H9 (cell line): Measurements from ENCODE around the gene USP47. TPM values are rescaled to one million over a fixed set of nuclear protein-coding genes. Genes with fewer than 3 reads are reported as not detected.
A peak's percentile ranks its signal among the peaks of the same experiment; 100 is the strongest.

Experiments
- DNase-seq: peaks from one replicate; pipeline ENCODE4 v3.0.0-alpha.2; 2017
- H2AFZ ChIP-seq: one replicate; pipeline ENCODE4 v1.6.1; 2013; ENCODE audit warnings: mild to moderate bottlenecking, low read length, control low read depth, moderate library complexity
- H2AK5ac ChIP-seq: 2 replicates; pipeline ENCODE4 v1.6.1; 2013; ENCODE audit warnings: low read length, control low read depth, mixed read lengths; ENCODE audit not compliant: insufficient read length
- H2BK120ac ChIP-seq: one replicate; pipeline ENCODE4 v1.6.1; 2013; ENCODE audit warnings: low read depth, mild to moderate bottlenecking, low read length, control low read depth, inconsistent platforms; ENCODE audit not compliant: poor library complexity, severe bottlenecking
- H2BK12ac ChIP-seq: 2 replicates; pipeline ENCODE4 v1.6.1; 2013; ENCODE audit warnings: low read length, control low read depth, mixed read lengths, low read depth; ENCODE audit not compliant: insufficient read length
- H2BK15ac ChIP-seq: 2 replicates; pipeline ENCODE4 v1.6.1; 2013; ENCODE audit warnings: low read depth, low read length, control low read depth
- H2BK20ac ChIP-seq: one replicate; pipeline ENCODE4 v1.6.1; 2013; ENCODE audit warnings: low read depth, mild to moderate bottlenecking, low read length, control low read depth, inconsistent platforms; ENCODE audit not compliant: poor library complexity, severe bottlenecking
- H2BK5ac ChIP-seq: 2 replicates; pipeline ENCODE4 v1.6.1; 2013; ENCODE audit warnings: low read length, control low read depth, mixed read lengths; ENCODE audit not compliant: insufficient read length
- H3K14ac ChIP-seq: 2 replicates; pipeline ENCODE4 v1.6.1; 2013; ENCODE audit warnings: low read length, control low read depth; ENCODE audit not compliant: insufficient read depth
- H3K18ac ChIP-seq: 2 replicates; pipeline ENCODE4 v1.6.1; 2013; ENCODE audit warnings: low read depth, mild to moderate bottlenecking, mixed read lengths, low read length, control low read depth; ENCODE audit not compliant: insufficient read length
- H3K23ac ChIP-seq: 2 replicates; pipeline ENCODE4 v1.6.1; 2013; ENCODE audit warnings: low read length, control low read depth, mixed read lengths, low read depth; ENCODE audit not compliant: insufficient read length
- H3K23me2 ChIP-seq: 2 replicates; pipeline ENCODE4 v1.6.1; 2013; ENCODE audit warnings: low read depth, mild to moderate bottlenecking, mixed read lengths, low read length, control low read depth; ENCODE audit not compliant: insufficient read length, poor library complexity, severe bottlenecking
- H3K27ac ChIP-seq: 2 replicates; pipeline ENCODE4 v1.5.1; 2013; ENCODE audit warnings: low read length, control low read depth, mixed read lengths, low read depth; ENCODE audit not compliant: insufficient read length
- H3K27me3 ChIP-seq: 2 replicates; pipeline ENCODE4 v1.6.1; 2013; ENCODE audit warnings: low read length, control low read depth, inconsistent platforms; ENCODE audit not compliant: insufficient read depth
- H3K4ac ChIP-seq: 2 replicates; pipeline ENCODE4 v1.6.1; 2013; ENCODE audit warnings: low read depth, mild to moderate bottlenecking, control low read depth, inconsistent platforms, low read length, moderate library complexity
- H3K4me1 ChIP-seq: 2 replicates; pipeline ENCODE4 v1.6.1; 2013; ENCODE audit warnings: low read length, control low read depth, inconsistent platforms; ENCODE audit not compliant: insufficient read depth
- H3K4me2 ChIP-seq: 2 replicates; pipeline ENCODE4 v1.6.1; 2013; ENCODE audit warnings: low read length, control low read depth, mixed read lengths; ENCODE audit not compliant: insufficient read length, insufficient read depth
- H3K56ac ChIP-seq: 2 replicates; pipeline ENCODE4 v1.6.1; 2013; ENCODE audit warnings: low read depth, mild to moderate bottlenecking, mixed read lengths, low read length, control low read depth; ENCODE audit not compliant: insufficient read length
- H3K79me1 ChIP-seq: 2 replicates; pipeline ENCODE4 v1.6.1; 2013; ENCODE audit warnings: low read depth, mild to moderate bottlenecking, moderate library complexity, low read length, control low read depth, inconsistent platforms; ENCODE audit not compliant: insufficient read depth, poor library complexity, severe bottlenecking
- H3K79me2 ChIP-seq: 2 replicates; pipeline ENCODE4 v1.6.1; 2013; ENCODE audit warnings: low read length, control low read depth, inconsistent platforms; ENCODE audit not compliant: insufficient read depth
- H3K9ac ChIP-seq: 2 replicates; pipeline ENCODE4 v1.6.1; 2013; ENCODE audit warnings: low read length, control low read depth, mixed read lengths; ENCODE audit not compliant: insufficient read length; ENCODE audit errors: extremely low read depth
- H3K9me3 ChIP-seq: one replicate; pipeline ENCODE4 v1.6.1; 2013; ENCODE audit warnings: low read depth, low read length, inconsistent platforms; ENCODE audit not compliant: control insufficient read depth
- H3T11ph ChIP-seq: one replicate; pipeline ENCODE4 v1.6.1; 2013; ENCODE audit warnings: mild to moderate bottlenecking, low read length, control low read depth, inconsistent platforms
- H4K20me1 ChIP-seq: one replicate; pipeline ENCODE4 v1.6.1; 2013; ENCODE audit not compliant: control insufficient read depth, insufficient read length, insufficient read depth
- H4K5ac ChIP-seq: 2 replicates; pipeline ENCODE4 v1.6.1; 2013; ENCODE audit warnings: low read depth, mild to moderate bottlenecking, mixed read lengths, low read length, control low read depth; ENCODE audit not compliant: insufficient read length
- H4K8ac ChIP-seq: replicated peaks from 2 replicates; pipeline ENCODE4 v1.6.1; 2013; ENCODE audit warnings: low read length, control low read depth, mixed read lengths, low read depth; ENCODE audit not compliant: insufficient read length
- H4K91ac ChIP-seq: 2 replicates; pipeline ENCODE4 v1.6.1; 2013; ENCODE audit warnings: low read depth, mild to moderate bottlenecking, moderate library complexity, mixed read lengths, low read length, control low read depth; ENCODE audit not compliant: insufficient read length
- H3K27ac Mint-ChIP-seq, 3 experiments: 2 replicates in 2 of 3; 3 replicates in 1 of 3; pipeline ENCODE4 v1.8.0; 2020 to 2021; ENCODE audit warnings: mixed read lengths in 3 of 3, mild to moderate bottlenecking in 1 of 3, moderate library complexity in 1 of 3
- H3K27me3 Mint-ChIP-seq: 2 replicates; pipeline ENCODE4 v1.8.0; 2021; ENCODE audit warnings: low read depth, mild to moderate bottlenecking, moderate library complexity, mixed read lengths
- H3K36me3 Mint-ChIP-seq, 3 experiments: 2 replicates in 2 of 3; 3 replicates in 1 of 3; pipeline ENCODE4 v1.8.0; 2020 to 2021; ENCODE audit warnings: low read depth in 3 of 3, mixed read lengths in 3 of 3; ENCODE audit not compliant: insufficient read depth in 1 of 3
- H3K4me1 Mint-ChIP-seq, 2 experiments: 2 replicates each; pipeline ENCODE4 v1.8.0; 2020; ENCODE audit warnings: mixed read lengths in 2 of 2
- H3K4me3 Mint-ChIP-seq, 2 experiments: 2 replicates in 1 of 2; 3 replicates in 1 of 2; pipeline ENCODE4 v1.8.0; 2020 to 2021; ENCODE audit warnings: mild to moderate bottlenecking in 2 of 2, mixed read lengths in 2 of 2, moderate library complexity in 1 of 2
- H3K9me3 Mint-ChIP-seq, 2 experiments: 2 replicates in 1 of 2; 3 replicates in 1 of 2; pipeline ENCODE4 v1.8.0; 2020; ENCODE audit warnings: mild to moderate bottlenecking in 2 of 2, mixed read lengths in 2 of 2, moderate library complexity in 1 of 2
- CTCF ChIP-seq: fragments of 200-600 bp; sonication (generic); conservative IDR thresholded peaks from 3 replicates; pipeline ENCODE4 v1.8.0; 2021; ENCODE audit warnings: antibody characterized with exemption, mild to moderate bottlenecking
- WGBS: extraction: QIAGEN DNeasy Blood & Tissue Kit; methylation state at CpG from one replicate; pipeline ENCODE4 v1.1.7; 2013; ENCODE audit warnings: missing lambda C conversion rate, low lambda C conversion rate, mixed read lengths; ENCODE audit not compliant: insufficient read length; ENCODE audit errors: extremely low coverage; 5-methylcytosine and 5-hydroxymethylcytosine counted together
- total RNA-seq: library from RNA; stranded (reverse); gene quantifications from 2 replicates; pipeline ENCODE4 v1.2.1, GENCODE V29; 2021

USP47 gene
- total RNA-seq, 1 experiment from 2014 or later: 26.7 TPM

DNA sequence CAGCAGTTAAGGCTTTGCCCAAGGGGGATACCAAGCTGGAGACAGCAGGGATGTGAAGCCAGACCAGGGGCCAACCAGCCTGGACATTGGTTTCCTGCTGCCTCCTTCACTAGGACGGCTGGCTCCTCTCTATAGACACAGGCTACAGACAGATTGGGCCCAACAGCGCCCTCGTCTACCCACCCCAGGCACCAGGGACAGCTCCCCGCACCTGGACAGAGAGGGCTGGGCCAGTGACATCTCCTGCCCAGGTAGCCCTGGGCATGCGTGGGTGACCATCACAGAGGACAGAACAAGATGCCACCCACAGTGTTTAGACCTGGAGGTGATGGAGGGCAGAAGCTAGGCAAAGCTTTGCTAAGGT lies 165.4 kb downstream of the USP47 start:
- no peak overlapping the region for H4K91ac ChIP-seq
- peaks cover 11% of the 10 kb centered on the region for H3K23me2 ChIP-seq
- peak; percentile 42 for DNase-seq
- no peak overlapping the region for H2BK15ac ChIP-seq
- no peak overlapping the region for H3T11ph ChIP-seq
- H3K27me3 ChIP-seq: no peaks in the 10 kb centered on the region; the same call in 1 of the 2 replicates
- no peak overlapping the region for H3K18ac ChIP-seq
- WGBS: no CpG with 5 or more reads among the region's 5 CpGs
- no peak overlapping the region for H2BK12ac ChIP-seq
- Mint-ChIP-seq H3K27ac (no peak overlapping the region), H3K4me3 (peak overlapping the region; percentile 84 to 90), H3K27me3 (peaks cover 36% of the 10 kb centered on the region), H3K9me3 (no peaks in the 10 kb centered on the region), H3K4me1 (peaks cover 15 to 20% of the 10 kb centered on the region in 2 experiments), H3K36me3 (peaks cover 0 to 11% (median 1%) of the 10 kb centered on the region in 3 experiments; a peak in 1 of 7 replicates)
- H2BK5ac ChIP-seq: no peak overlapping the region
- no peak overlapping the region for H2BK20ac ChIP-seq
- no peak overlapping the region for H3K4ac ChIP-seq
- no peaks in the 10 kb centered on the region for H4K20me1 ChIP-seq
- H3K79me1 ChIP-seq: no peaks in the 10 kb centered on the region
- H4K8ac ChIP-seq: no peak overlapping the region
- H3K79me2 ChIP-seq: no peaks in the 10 kb centered on the region
- H2AK5ac ChIP-seq: no peak overlapping the region
- no peak overlapping the region for H3K4me2 ChIP-seq
- H3K56ac ChIP-seq: no peak overlapping the region
- H3K27ac ChIP-seq: no peak overlapping the region
- H3K23ac ChIP-seq: no peak overlapping the region
- no peak overlapping the region for H2AFZ ChIP-seq
- no peak overlapping the region for H4K5ac ChIP-seq
- no peak overlapping the region for H3K9ac ChIP-seq
- H3K14ac ChIP-seq: no peak overlapping the region
- H3K4me1 ChIP-seq: no peaks in the 10 kb centered on the region; the same call in 1 of the 2 replicates
- H2BK120ac ChIP-seq: no peak overlapping the region
- no peak for TF ChIP-seq CTCF
- H3K9me3 ChIP-seq: no peaks in the 10 kb centered on the region
